K562 (cell line): ENCODE measurements around the gene ZNF609. TPM values are rescaled to one million over a fixed set of nuclear protein-coding genes. Genes with fewer than 3 reads are reported as not detected.

Experiments
- ELF2 ChIP-seq: fragments of 250-450 bp; sonication (Bioruptor Pico); IDR thresholded peaks from 2 replicates; pipeline ENCODE4 v1.5.0; 2021; ENCODE audit warnings: mild to moderate bottlenecking
- ETV6 ChIP-seq, 3 experiments: fragments of 150-350 bp in 1 of 3; sonication (generic) in 1 of 3; formaldehyde crosslinking in 1 of 3; IDR thresholded peaks; 2 replicates each; pipeline versions ENCODE4 v1.6.1 to v1.8.0; 2014 to 2022; ENCODE audit warnings: borderline replicate concordance in 2 of 3, low read depth in 2 of 3, antibody characterized with exemption in 1 of 3, low read length in 1 of 3, mild to moderate bottlenecking in 1 of 3, missing genetic modification reagents in 1 of 3
- HDAC2 ChIP-seq: fragments of 450-650 bp; IDR thresholded peaks from 2 replicates; pipeline ENCODE4 v1.6.1; 2016; ENCODE audit warnings: mild to moderate bottlenecking
- MAFF ChIP-seq: IDR thresholded peaks from 2 replicates; pipeline ENCODE4 v1.6.1; 2012; ENCODE audit warnings: low read length, improper control_type of control experiment
- MBD2 ChIP-seq: sonication (generic); IDR thresholded peaks from 2 replicates; pipeline ENCODE4 v1.6.1; 2016; ENCODE audit warnings: low read depth, borderline replicate concordance
- POLR2B ChIP-seq: fragments of 450-650 bp; IDR thresholded peaks from 2 replicates; pipeline ENCODE4 v1.6.1; 2018; ENCODE audit warnings: low read depth; ENCODE audit not compliant: partially characterized antibody
- POLR2G ChIP-seq: fragments of 200-400 bp; formaldehyde crosslinking; IDR thresholded peaks from 2 replicates; pipeline ENCODE4 v1.6.1; 2017; ENCODE audit warnings: low read depth, mild to moderate bottlenecking, antibody characterized with exemption, low read length, moderate library complexity
- TFAM ChIP-seq: fragments of 250-450 bp; sonication (Bioruptor Pico); conservative IDR thresholded peaks from 2 replicates; pipeline ENCODE4 v1.5.0; 2021; ENCODE audit warnings: mild to moderate bottlenecking, moderate library complexity
- YY1 ChIP-seq, 3 experiments: IDR thresholded peaks; 2 replicates each; pipeline ENCODE4 v1.6.1; 2011; ENCODE audit warnings: low read length in 2 of 3, mild to moderate bottlenecking in 2 of 3, moderate library complexity in 2 of 3, borderline replicate concordance in 1 of 3, control low read depth in 1 of 3, low read depth in 1 of 3; ENCODE audit not compliant: insufficient read depth in 3 of 3, insufficient replicate concordance in 2 of 3, control insufficient read depth in 1 of 3, insufficient read length in 1 of 3; ENCODE audit errors: extremely low read depth in 1 of 3
- ZNF124 ChIP-seq: sonication (generic); formaldehyde crosslinking; IDR thresholded peaks from 2 replicates; pipeline ENCODE4 v1.8.1; 2022; ENCODE audit warnings: missing genetic modification reagents
- ZNF133 ChIP-seq: fragments of 250-450 bp; sonication (Bioruptor Pico); IDR thresholded peaks from 2 replicates; pipeline ENCODE4 v1.4.0; 2020; ENCODE audit warnings: mild to moderate bottlenecking
- ZSCAN29 ChIP-seq: fragments of 450-650 bp; IDR thresholded peaks from 2 replicates; pipeline ENCODE4 v1.6.1; 2017
- polyA plus RNA-seq, 8 experiments: library from polyadenylated mRNA; depleted of rRNA in 4 of 8; stranded (reverse) in 5 of 8; unstranded in 3 of 8; fragments of >200 nt; fragmentation: Nextera tagmentation in 2 of 8; fragmentation: Illumina TruSeq in 1 of 8; extraction: Ambion mirVana in 2 of 8; extraction: Trizol in 1 of 8; gene quantifications; 2 replicates each; pipeline versions ENCODE4 v1.2.1 to v1.2.3, GENCODE V29; 2011 to 2014; ENCODE audit warnings: inconsistent platforms in 1 of 8, missing spikeins in 1 of 8
- total RNA-seq, 7 experiments: library from RNA; depleted of rRNA in 6 of 7; stranded (reverse); fragments of >200 nt in 6 of 7; fragmentation: Illumina TruSeq in 2 of 7; extraction: Trizol in 2 of 7; gene quantifications; 2 replicates each; pipeline versions ENCODE4 v1.2.1 to v1.2.3, GENCODE V29; 2011 to 2021; ENCODE audit warnings: low replicate concordance in 1 of 7
- TF ChIP-seq, protein P1 (sequence below): fragments of 250-450 bp; sonication (Bioruptor Pico); IDR thresholded peaks from 2 replicates; pipeline ENCODE4 v1.4.0; 2020; ENCODE audit warnings: borderline replicate concordance
- TF ChIP-seq, protein P2 (sequence below): sonication (generic); formaldehyde crosslinking; IDR thresholded peaks from 2 replicates; pipeline ENCODE4 v1.8.0; 2022; ENCODE audit warnings: missing genetic modification reagents, mild to moderate bottlenecking, borderline replicate concordance
- TF ChIP-seq, protein P3 (sequence below), 2 experiments: IDR thresholded peaks; 2 replicates each; pipeline ENCODE4 v1.6.1; 2012; ENCODE audit warnings: improper control_type of control experiment in 2 of 2, low read depth in 2 of 2, low read length in 2 of 2, borderline replicate concordance in 1 of 2
- TF ChIP-seq, protein P4 (sequence below): fragments of 450-650 bp; IDR thresholded peaks from 2 replicates; pipeline ENCODE4 v1.6.1; 2016
- TF ChIP-seq, protein P5 (sequence below): IDR thresholded peaks from 2 replicates; pipeline ENCODE4 v1.6.1; 2011; ENCODE audit not compliant: insufficient read length; ENCODE audit errors: extremely low read depth

ZNF609 gene
- total and polyA plus RNA-seq, 9 of the 15 experiments (the other 6 are each of a cell fraction or from before 2014, with no cell fraction given): 3.0 to 38.7 (median 17.8) TPM

DNA sequence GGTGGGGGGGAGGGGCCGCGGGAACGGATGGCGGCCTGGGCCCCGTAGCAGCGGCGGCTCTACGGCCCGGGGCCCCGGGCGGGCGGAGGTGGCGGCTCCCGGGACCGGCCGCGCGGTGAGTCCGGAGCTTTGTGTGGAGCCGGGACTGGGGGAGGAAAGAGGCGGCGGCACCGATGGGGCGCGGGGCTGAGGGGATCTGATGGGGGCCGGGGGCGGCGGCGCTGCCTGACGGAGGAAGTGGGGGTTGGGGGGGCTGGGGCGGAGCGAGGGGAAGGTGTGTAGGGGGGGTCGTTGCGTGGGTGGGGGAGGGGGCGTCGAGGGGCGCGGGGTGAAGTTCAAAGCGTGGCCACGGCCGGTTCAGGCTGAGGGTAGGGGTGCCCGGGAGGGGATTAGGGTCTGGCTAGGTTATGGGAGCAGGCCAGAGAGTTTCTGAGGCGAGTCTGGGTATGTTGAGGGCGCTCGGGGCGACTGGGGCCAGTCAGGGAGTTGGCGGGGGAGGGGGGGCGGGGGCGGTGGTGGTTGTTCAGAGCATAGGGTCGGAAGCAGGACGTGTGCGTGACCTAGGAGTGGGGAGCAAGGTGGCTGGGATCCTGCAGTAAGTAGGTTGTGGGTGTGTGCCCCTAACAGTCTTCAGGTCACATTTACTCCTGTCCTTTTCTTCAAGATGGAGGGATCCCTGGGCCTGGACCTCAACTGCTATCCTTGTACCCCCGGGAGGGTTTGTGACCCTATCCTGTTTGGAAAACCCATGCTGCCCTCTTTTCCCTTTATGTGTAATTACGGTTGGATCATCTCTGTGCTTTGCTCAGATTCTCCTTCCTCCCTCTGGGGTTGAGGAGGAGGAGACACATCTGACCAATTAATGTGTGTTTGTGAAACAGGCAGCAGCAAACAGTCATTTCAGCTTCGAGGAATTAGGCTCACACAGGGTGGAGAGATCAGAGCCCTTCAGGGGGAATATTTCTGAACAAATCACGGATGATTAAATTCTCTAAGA is 644 bp downstream of the ZNF609 start (continued):
- no peak for TF ChIP-seq HDAC2
- no peak for TF ChIP-seq ZNF133
- no peak for TF ChIP-seq MBD2
- TF ChIP-seq, protein P1, sequence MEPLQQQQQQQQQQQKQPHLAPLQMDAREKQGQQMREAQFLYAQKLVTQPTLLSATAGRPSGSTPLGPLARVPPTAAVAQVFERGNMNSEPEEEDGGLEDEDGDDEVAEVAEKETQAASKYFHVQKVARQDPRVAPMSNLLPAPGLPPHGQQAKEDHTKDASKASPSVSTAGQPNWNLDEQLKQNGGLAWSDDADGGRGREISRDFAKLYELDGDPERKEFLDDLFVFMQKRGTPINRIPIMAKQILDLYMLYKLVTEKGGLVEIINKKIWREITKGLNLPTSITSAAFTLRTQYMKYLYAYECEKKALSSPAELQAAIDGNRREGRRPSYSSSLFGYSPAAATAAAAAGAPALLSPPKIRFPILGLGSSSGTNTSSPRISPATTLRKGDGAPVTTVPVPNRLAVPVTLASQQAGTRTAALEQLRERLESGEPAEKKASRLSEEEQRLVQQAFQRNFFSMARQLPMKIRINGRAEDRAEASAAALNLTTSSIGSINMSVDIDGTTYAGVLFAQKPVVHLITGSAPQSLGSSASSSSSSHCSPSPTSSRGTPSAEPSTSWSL (CRISPR knock-in tag): no peak
- TF ChIP-seq, protein P2, sequence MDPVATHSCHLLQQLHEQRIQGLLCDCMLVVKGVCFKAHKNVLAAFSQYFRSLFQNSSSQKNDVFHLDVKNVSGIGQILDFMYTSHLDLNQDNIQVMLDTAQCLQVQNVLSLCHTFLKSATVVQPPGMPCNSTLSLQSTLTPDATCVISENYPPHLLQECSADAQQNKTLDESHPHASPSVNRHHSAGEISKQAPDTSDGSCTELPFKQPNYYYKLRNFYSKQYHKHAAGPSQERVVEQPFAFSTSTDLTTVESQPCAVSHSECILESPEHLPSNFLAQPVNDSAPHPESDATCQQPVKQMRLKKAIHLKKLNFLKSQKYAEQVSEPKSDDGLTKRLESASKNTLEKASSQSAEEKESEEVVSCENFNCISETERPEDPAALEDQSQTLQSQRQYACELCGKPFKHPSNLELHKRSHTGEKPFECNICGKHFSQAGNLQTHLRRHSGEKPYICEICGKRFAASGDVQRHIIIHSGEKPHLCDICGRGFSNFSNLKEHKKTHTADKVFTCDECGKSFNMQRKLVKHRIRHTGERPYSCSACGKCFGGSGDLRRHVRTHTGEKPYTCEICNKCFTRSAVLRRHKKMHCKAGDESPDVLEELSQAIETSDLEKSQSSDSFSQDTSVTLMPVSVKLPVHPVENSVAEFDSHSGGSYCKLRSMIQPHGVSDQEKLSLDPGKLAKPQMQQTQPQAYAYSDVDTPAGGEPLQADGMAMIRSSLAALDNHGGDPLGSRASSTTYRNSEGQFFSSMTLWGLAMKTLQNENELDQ (CRISPR knock-in tag): no peak
- TF ChIP-seq POLR2B: no peak
- no peak for TF ChIP-seq MAFF
- TF ChIP-seq, protein P3, sequence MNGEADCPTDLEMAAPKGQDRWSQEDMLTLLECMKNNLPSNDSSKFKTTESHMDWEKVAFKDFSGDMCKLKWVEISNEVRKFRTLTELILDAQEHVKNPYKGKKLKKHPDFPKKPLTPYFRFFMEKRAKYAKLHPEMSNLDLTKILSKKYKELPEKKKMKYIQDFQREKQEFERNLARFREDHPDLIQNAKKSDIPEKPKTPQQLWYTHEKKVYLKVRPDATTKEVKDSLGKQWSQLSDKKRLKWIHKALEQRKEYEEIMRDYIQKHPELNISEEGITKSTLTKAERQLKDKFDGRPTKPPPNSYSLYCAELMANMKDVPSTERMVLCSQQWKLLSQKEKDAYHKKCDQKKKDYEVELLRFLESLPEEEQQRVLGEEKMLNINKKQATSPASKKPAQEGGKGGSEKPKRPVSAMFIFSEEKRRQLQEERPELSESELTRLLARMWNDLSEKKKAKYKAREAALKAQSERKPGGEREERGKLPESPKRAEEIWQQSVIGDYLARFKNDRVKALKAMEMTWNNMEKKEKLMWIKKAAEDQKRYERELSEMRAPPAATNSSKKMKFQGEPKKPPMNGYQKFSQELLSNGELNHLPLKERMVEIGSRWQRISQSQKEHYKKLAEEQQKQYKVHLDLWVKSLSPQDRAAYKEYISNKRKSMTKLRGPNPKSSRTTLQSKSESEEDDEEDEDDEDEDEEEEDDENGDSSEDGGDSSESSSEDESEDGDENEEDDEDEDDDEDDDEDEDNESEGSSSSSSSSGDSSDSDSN (IDR thresholded peaks at IDR 0.05; ENCODE audit: borderline replicate concordance in 1 of 2, low read depth in 2 of 2, low read length in 2 of 2): 0 out of 4 replicates have a peak, but pooled peaks of 1 of the 2 experiments have one; percentile 21
- TF ChIP-seq ZNF124: no peak
- no peak for TF ChIP-seq ZSCAN29
- peak; percentile 70 for TF ChIP-seq POLR2G
- no peak for TF ChIP-seq TFAM
- TF ChIP-seq ETV6 (IDR thresholded peaks at IDR 0.05; ENCODE audit: borderline replicate concordance in 1 of 2, low read depth in 2 of 2, low read length in 1 of 2): no peak
- TF ChIP-seq ETV6 (CRISPR knock-in tag; IDR thresholded peaks at IDR 0.05; ENCODE audit: borderline replicate concordance): no peak
- TF ChIP-seq, protein P4, sequence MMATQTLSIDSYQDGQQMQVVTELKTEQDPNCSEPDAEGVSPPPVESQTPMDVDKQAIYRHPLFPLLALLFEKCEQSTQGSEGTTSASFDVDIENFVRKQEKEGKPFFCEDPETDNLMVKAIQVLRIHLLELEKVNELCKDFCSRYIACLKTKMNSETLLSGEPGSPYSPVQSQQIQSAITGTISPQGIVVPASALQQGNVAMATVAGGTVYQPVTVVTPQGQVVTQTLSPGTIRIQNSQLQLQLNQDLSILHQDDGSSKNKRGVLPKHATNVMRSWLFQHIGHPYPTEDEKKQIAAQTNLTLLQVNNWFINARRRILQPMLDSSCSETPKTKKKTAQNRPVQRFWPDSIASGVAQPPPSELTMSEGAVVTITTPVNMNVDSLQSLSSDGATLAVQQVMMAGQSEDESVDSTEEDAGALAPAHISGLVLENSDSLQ: no peak
- TF ChIP-seq YY1 (IDR thresholded peaks at IDR 0.05; ENCODE audit: borderline replicate concordance in 1 of 3, control insufficient read depth in 1 of 3, extremely low read depth in 1 of 3, insufficient read depth in 3 of 3, insufficient read length in 1 of 3, insufficient replicate concordance in 2 of 3, low read depth in 1 of 3, low read length in 2 of 3): peak in 1 of 3 experiments; percentile 54
- TF ChIP-seq, protein P5, sequence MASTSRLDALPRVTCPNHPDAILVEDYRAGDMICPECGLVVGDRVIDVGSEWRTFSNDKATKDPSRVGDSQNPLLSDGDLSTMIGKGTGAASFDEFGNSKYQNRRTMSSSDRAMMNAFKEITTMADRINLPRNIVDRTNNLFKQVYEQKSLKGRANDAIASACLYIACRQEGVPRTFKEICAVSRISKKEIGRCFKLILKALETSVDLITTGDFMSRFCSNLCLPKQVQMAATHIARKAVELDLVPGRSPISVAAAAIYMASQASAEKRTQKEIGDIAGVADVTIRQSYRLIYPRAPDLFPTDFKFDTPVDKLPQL: no peak
- TF ChIP-seq ELF2 (CRISPR knock-in tag): 0 out of 2 replicates have a peak, but pooled peaks have one; percentile 21
